ENCODE measurements around the gene ARL4D. TPM values are rescaled to one million over a fixed set of nuclear protein-coding genes. Genes with fewer than 3 reads are reported as not detected.

Gene ARL4D
- polyA plus RNA-seq, 1 donor from 2014 or later = 10.6 TPM

DNA sequence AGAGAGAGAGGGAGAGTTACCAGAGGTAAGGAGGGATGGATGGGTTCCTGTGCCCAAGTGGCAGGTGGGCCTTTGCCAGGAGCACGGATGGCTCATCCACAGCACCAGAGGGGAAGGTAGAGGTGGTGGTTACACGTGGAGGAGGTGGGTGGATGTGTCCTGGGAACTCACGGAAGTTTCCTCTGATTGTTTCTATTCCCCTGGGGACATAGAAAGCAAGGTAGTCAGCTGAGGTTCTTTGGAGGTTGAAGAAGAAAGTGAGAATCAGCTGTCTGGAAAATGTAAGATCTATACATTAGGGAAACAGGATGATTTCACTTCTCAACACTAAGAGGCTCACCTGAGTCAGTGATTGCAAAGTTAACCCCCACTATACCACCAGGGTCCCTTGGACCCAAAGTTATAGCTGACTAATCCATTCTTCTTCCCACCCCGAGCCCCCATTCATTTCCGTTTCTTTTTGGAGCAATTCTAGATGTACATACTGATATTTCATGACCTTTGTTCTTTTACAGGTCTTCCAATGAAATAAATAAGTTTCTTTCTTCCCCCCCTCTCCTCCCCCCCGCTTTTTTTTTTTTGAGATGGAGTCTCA, 27.5 kb upstream of the ARL4D start:
- H2AFZ ChIP-seq (ENCODE audit: low read depth, low read length) = no peak overlapping the region
- no peak overlapping the region for H3K27ac ChIP-seq (ENCODE audit: low read length)
- TF ChIP-seq, protein P1, sequence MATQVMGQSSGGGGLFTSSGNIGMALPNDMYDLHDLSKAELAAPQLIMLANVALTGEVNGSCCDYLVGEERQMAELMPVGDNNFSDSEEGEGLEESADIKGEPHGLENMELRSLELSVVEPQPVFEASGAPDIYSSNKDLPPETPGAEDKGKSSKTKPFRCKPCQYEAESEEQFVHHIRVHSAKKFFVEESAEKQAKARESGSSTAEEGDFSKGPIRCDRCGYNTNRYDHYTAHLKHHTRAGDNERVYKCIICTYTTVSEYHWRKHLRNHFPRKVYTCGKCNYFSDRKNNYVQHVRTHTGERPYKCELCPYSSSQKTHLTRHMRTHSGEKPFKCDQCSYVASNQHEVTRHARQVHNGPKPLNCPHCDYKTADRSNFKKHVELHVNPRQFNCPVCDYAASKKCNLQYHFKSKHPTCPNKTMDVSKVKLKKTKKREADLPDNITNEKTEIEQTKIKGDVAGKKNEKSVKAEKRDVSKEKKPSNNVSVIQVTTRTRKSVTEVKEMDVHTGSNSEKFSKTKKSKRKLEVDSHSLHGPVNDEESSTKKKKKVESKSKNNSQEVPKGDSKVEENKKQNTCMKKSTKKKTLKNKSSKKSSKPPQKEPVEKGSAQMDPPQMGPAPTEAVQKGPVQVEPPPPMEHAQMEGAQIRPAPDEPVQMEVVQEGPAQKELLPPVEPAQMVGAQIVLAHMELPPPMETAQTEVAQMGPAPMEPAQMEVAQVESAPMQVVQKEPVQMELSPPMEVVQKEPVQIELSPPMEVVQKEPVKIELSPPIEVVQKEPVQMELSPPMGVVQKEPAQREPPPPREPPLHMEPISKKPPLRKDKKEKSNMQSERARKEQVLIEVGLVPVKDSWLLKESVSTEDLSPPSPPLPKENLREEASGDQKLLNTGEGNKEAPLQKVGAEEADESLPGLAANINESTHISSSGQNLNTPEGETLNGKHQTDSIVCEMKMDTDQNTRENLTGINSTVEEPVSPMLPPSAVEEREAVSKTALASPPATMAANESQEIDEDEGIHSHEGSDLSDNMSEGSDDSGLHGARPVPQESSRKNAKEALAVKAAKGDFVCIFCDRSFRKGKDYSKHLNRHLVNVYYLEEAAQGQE (IDR thresholded peaks at IDR 0.05; ENCODE audit: borderline replicate concordance) = no peak
- no peak for TF ChIP-seq EZH2 (IDR thresholded peaks at IDR 0.05; ENCODE audit: borderline replicate concordance, insufficient read depth, low read length, poor library complexity, severe bottlenecking)
- TF ChIP-seq MXI1 (conservative IDR thresholded peaks at IDR 0.05; ENCODE audit: poor library complexity, severe bottlenecking) = no peak
- no peak for TF ChIP-seq TAF1 (IDR thresholded peaks at IDR 0.05; ENCODE audit: low read depth)
- TF ChIP-seq POLR2AphosphoS5 (IDR thresholded peaks at IDR 0.05) = no peak
- TF ChIP-seq, protein P2, sequence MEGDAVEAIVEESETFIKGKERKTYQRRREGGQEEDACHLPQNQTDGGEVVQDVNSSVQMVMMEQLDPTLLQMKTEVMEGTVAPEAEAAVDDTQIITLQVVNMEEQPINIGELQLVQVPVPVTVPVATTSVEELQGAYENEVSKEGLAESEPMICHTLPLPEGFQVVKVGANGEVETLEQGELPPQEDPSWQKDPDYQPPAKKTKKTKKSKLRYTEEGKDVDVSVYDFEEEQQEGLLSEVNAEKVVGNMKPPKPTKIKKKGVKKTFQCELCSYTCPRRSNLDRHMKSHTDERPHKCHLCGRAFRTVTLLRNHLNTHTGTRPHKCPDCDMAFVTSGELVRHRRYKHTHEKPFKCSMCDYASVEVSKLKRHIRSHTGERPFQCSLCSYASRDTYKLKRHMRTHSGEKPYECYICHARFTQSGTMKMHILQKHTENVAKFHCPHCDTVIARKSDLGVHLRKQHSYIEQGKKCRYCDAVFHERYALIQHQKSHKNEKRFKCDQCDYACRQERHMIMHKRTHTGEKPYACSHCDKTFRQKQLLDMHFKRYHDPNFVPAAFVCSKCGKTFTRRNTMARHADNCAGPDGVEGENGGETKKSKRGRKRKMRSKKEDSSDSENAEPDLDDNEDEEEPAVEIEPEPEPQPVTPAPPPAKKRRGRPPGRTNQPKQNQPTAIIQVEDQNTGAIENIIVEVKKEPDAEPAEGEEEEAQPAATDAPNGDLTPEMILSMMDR (IDR thresholded peaks at IDR 0.05; ENCODE audit: poor library complexity, severe bottlenecking) = no peak
- TF ChIP-seq RAD21 (conservative IDR thresholded peaks at IDR 0.05) = no peak
- TF ChIP-seq EP300 (conservative IDR thresholded peaks at IDR 0.05; ENCODE audit: poor library complexity, severe bottlenecking) = no peak
- no peak for TF ChIP-seq SMC3 (conservative IDR thresholded peaks at IDR 0.05; ENCODE audit: poor library complexity)
- no peaks in the 10 kb centered on the region for H4K20me1 ChIP-seq (ENCODE audit: insufficient read depth)
- H3F3A ChIP-seq (ENCODE audit: insufficient read depth, low read length, poor library complexity, severe bottlenecking) = no peaks in the 10 kb centered on the region
- no peaks in the 10 kb centered on the region for H3K27me3 ChIP-seq (ENCODE audit: insufficient read depth, low read depth, low read length)
- H3K4me2 ChIP-seq (ENCODE audit: low read length) = no peak overlapping the region
- H3K9me2 ChIP-seq (ENCODE audit: insufficient read depth, low read length) = no peaks in the 10 kb centered on the region
- H3K9ac ChIP-seq (ENCODE audit: low read length) = no peak overlapping the region
- H3K79me2 ChIP-seq (replicated peaks; ENCODE audit: insufficient read depth, low read length) = no peaks in the 10 kb centered on the region
- no peaks in the 10 kb centered on the region for H3K9me3 ChIP-seq (ENCODE audit: low read length)
- H3K36me3 ChIP-seq (ENCODE audit: insufficient read depth, low read length) = no peaks in the 10 kb centered on the region
- H3K4me3 ChIP-seq (ENCODE audit: low read length) = no peak overlapping the region

DNA sequence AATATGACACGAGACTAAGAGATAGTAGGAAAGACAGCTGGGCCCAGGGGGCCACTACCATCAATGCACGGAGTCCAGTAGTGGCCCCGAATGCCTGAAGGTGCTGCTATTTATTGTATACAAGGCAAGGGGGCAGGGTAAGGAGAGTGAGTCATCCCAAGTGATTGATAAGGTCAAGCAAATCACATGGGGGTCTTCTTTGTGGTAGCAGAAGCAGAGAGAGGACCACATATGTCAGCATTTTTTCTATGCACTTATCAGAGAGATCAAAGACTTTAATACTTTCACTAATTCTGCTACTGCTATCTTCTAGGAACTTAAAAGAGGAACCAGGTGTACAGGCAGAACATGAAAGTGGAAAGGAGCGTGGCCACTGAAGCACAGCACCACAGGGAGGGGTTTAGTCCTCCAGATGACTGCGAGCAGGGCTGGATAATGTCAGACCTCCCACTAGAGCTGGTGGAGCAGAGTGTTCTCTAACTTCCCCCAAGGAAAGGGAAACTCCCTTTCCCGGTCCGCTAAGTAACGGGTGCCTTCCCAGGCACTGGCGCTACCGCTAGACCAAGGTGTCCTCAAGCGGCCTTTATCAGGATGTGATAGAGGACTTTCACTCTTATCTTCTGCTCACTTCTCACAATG, 26.4 kb upstream of the ARL4D start:
- Histone ChIP-seq H4K20me1 (ENCODE audit: insufficient read depth) (no peaks in the 10 kb centered on the region), H3K36me3 (ENCODE audit: insufficient read depth, low read length) (no peaks in the 10 kb centered on the region), H3K79me2 (replicated peaks; ENCODE audit: insufficient read depth, low read length) (no peaks in the 10 kb centered on the region), H3K9ac (ENCODE audit: low read length) (no peak overlapping the region), H3K4me3 (ENCODE audit: low read length) (no peak overlapping the region), H3K4me2 (ENCODE audit: low read length) (no peak overlapping the region), H3K9me3 (ENCODE audit: low read length) (no peaks in the 10 kb centered on the region), H3F3A (ENCODE audit: insufficient read depth, low read length, poor library complexity, severe bottlenecking) (no peaks in the 10 kb centered on the region), H3K27me3 (ENCODE audit: insufficient read depth, low read depth, low read length) (no peaks in the 10 kb centered on the region), H3K9me2 (ENCODE audit: insufficient read depth, low read length) (no peaks in the 10 kb centered on the region), H3K27ac (ENCODE audit: low read length) (no peak overlapping the region), H2AFZ (ENCODE audit: low read depth, low read length) (no peak overlapping the region)
- TF ChIP-seq MXI1 (conservative IDR thresholded peaks at IDR 0.05; ENCODE audit: poor library complexity, severe bottlenecking) (no peak), POLR2AphosphoS5 (IDR thresholded peaks at IDR 0.05) (no peak), SMC3 (conservative IDR thresholded peaks at IDR 0.05; ENCODE audit: poor library complexity) (no peak), RAD21 (conservative IDR thresholded peaks at IDR 0.05) (no peak), EP300 (conservative IDR thresholded peaks at IDR 0.05; ENCODE audit: poor library complexity, severe bottlenecking) (no peak), EZH2 (IDR thresholded peaks at IDR 0.05; ENCODE audit: borderline replicate concordance, insufficient read depth, low read length, poor library complexity, severe bottlenecking) (no peak), TAF1 (IDR thresholded peaks at IDR 0.05; ENCODE audit: low read depth) (no peak)
- TF ChIP-seq, protein P2 (IDR thresholded peaks at IDR 0.05; ENCODE audit: poor library complexity, severe bottlenecking) = no peak
- TF ChIP-seq, protein P1 (IDR thresholded peaks at IDR 0.05; ENCODE audit: borderline replicate concordance) = no peak
